ENCODE measurements around the gene GAGE12H. TPM values are rescaled to one million over a fixed set of nuclear protein-coding genes. Genes with fewer than 3 reads are reported as not detected.

GAGE12H gene
- not detected in 2 replicates for total RNA-seq

GRCh38 chrX:49579649-49580048 is at the start of gene GAGE12H:
GAGE12H (plus strand) TSS chrX:49579949; CDS start chrX:49581104, 1,155 bp downstream.

GRCh38 chrX:49531877-49532276 is 47.9 kb upstream of the GAGE12H start, which contains the start of gene GAGE12C:
GAGE12C (plus strand) TSS chrX:49532177; CDS start chrX:49533332, 1,155 bp downstream.

GRCh38 chrX:49541433-49541832 is 38.3 kb upstream of the GAGE12H start, which contains the start of gene GAGE12D:
GAGE12D (plus strand) TSS chrX:49541733; CDS start chrX:49542888, 1,155 bp downstream.

GRCh38 chrX:49550989-49551388 is 28.8 kb upstream of the GAGE12H start, which contains the start of gene GAGE12E:
GAGE12E (plus strand) TSS chrX:49551289; CDS start chrX:49552444, 1,155 bp downstream.

GRCh38 chrX:49560542-49560941 is 19.2 kb upstream of the GAGE12H start, which contains the start of gene GAGE12F:
GAGE12F (plus strand) TSS chrX:49560842; CDS start chrX:49561997, 1,155 bp downstream.

GRCh38 chrX:49570100-49570499 is 9.6 kb upstream of the GAGE12H start, which contains the start of gene GAGE12G:
GAGE12G (plus strand) TSS chrX:49570400; CDS start chrX:49571555, 1,155 bp downstream.

GRCh38 chrX:49589196-49589595 is 9.4 kb downstream of the GAGE12H start, which contains the start of gene GAGE2A:
GAGE2A (plus strand) TSS chrX:49589496; CDS start chrX:49590651, 1,155 bp downstream.

GRCh38 chrX:49598720-49599119 is 19.0 kb downstream of the GAGE12H start, which contains the start of gene GAGE1:
GAGE1 (plus strand) TSS chrX:49599020; CDS start chrX:49600175, 1,155 bp downstream.

Other genes with a start within 250 kb of the GAGE12H start
- gene GAGE13, start 248.4 kb upstream of the GAGE12H start, total RNA-seq: not detected in 2 replicates
- not detected in 2 replicates for gene GAGE12C, start 47.8 kb upstream of the GAGE12H start, total RNA-seq
- gene GAGE12D, start 38.2 kb upstream of the GAGE12H start, total RNA-seq: not detected in 2 replicates
- not detected in 2 replicates for gene GAGE12E, start 28.7 kb upstream of the GAGE12H start, total RNA-seq
- gene GAGE12F, start 19.1 kb upstream of the GAGE12H start, total RNA-seq: not detected in 2 replicates
- not detected in 2 replicates for gene GAGE12G, start 9.5 kb upstream of the GAGE12H start, total RNA-seq
- gene GAGE2A, start 9.5 kb downstream of the GAGE12H start, total RNA-seq: not detected in 2 replicates
- not detected in 2 replicates for gene GAGE1, start 19.1 kb downstream of the GAGE12H start, total RNA-seq
- not detected in 2 replicates for gene PAGE1, start 116.0 kb downstream of the GAGE12H start, total RNA-seq
- gene PAGE4, start 249.4 kb downstream of the GAGE12H start, total RNA-seq: not detected in 2 replicates